Ishikawa (cell line): ENCODE results near the gene KLHDC8B.

ENCODE experiments used
- CEBPB ChIP-seq: IDR thresholded peaks from 2 replicates; pipeline ENCODE4 v1.6.1; 2012
- CREB1 ChIP-seq: IDR thresholded peaks from 2 replicates; pipeline ENCODE4 v1.6.1; 2012; ENCODE audit warnings: low read depth
- EGR1 ChIP-seq: IDR thresholded peaks from 2 replicates; pipeline ENCODE4 v1.6.1; 2012
- EP300 ChIP-seq: IDR thresholded peaks from 2 replicates; pipeline ENCODE4 v1.6.1; 2012; ENCODE audit warnings: borderline replicate concordance
- FOXM1 ChIP-seq: IDR thresholded peaks from 2 replicates; pipeline ENCODE4 v1.6.1; 2012; ENCODE audit warnings: low read depth, borderline replicate concordance
- MAX ChIP-seq: IDR thresholded peaks from 2 replicates; pipeline ENCODE4 v1.6.1; 2012
- NFIC ChIP-seq: IDR thresholded peaks from 2 replicates; pipeline ENCODE4 v1.6.1; 2012
- RAD21 ChIP-seq: IDR thresholded peaks from 2 replicates; pipeline ENCODE4 v1.6.1; 2012; ENCODE audit warnings: low read depth
- REST ChIP-seq: IDR thresholded peaks from 2 replicates; pipeline ENCODE4 v1.6.1; 2012; ENCODE audit warnings: low read depth, mild to moderate bottlenecking
- TAF1 ChIP-seq: IDR thresholded peaks from 2 replicates; pipeline ENCODE4 v1.6.1; 2012; ENCODE audit warnings: low read depth, mild to moderate bottlenecking
- TCF12 ChIP-seq: IDR thresholded peaks from 2 replicates; pipeline ENCODE4 v1.6.1; 2012; ENCODE audit warnings: low read depth
- TEAD4 ChIP-seq: IDR thresholded peaks from 2 replicates; pipeline ENCODE4 v1.6.1; 2012
- USF1 ChIP-seq: IDR thresholded peaks from 2 replicates; pipeline ENCODE4 v1.6.1; 2012
- YY1 ChIP-seq: IDR thresholded peaks from 2 replicates; pipeline ENCODE4 v1.6.1; 2012; ENCODE audit warnings: low read depth
- ZBTB7A ChIP-seq: IDR thresholded peaks from 2 replicates; pipeline ENCODE4 v1.6.1; 2012; ENCODE audit warnings: low read depth

Gene KLHDC8B

GRCh38 chr3:49123687-49124086 is 47.7 kb upstream of the KLHDC8B start:
- no peak for TF ChIP-seq EGR1
- TF ChIP-seq FOXM1 = no peak
- no peak for TF ChIP-seq TAF1
- no peak for TF ChIP-seq CEBPB
- no peak for TF ChIP-seq CREB1
- no peak for TF ChIP-seq YY1
- no peak for TF ChIP-seq USF1
- TF ChIP-seq MAX = no peak
- TF ChIP-seq REST = no peak

- TF ChIP-seq REST (no peak), NFIC (no peak), FOXM1 (no peak), TAF1 (no peak), CEBPB (no peak), TCF12 (no peak), TEAD4 (no peak), YY1 (no peak), EP300 (no peak), RAD21 (no peak), MAX (no peak), USF1 (no peak), ZBTB7A (no peak), CREB1 (no peak), EGR1 (no peak)
These were observed 47.2 kb upstream of the KLHDC8B start for GRCh38 chr3:49124203-49124602.

GRCh38 chr3:49124991-49125670 is 46.3 kb upstream of the KLHDC8B start:
- TF ChIP-seq TCF12 = no peak
- no peak for TF ChIP-seq FOXM1
- no peak for TF ChIP-seq MAX
- TF ChIP-seq USF1 = no peak
- no peak for TF ChIP-seq YY1
- no peak for TF ChIP-seq TAF1
- no peak for TF ChIP-seq NFIC
- no peak for TF ChIP-seq EP300
- no peak for TF ChIP-seq ZBTB7A
- TF ChIP-seq REST = no peak
- TF ChIP-seq EGR1 = no peak
- TF ChIP-seq TEAD4 = no peak
- no peak for TF ChIP-seq CREB1
- no peak for TF ChIP-seq CEBPB
- no peak for TF ChIP-seq RAD21

- TF ChIP-seq CEBPB = no peak
- no peak for TF ChIP-seq FOXM1
- no peak for TF ChIP-seq USF1
- no peak for TF ChIP-seq EP300
- no peak for TF ChIP-seq TAF1
- TF ChIP-seq EGR1 = no peak
- TF ChIP-seq CREB1 = no peak
- TF ChIP-seq REST = no peak
- no peak for TF ChIP-seq MAX
- TF ChIP-seq YY1 = no peak
- TF ChIP-seq ZBTB7A = no peak
These were observed 40.4 kb upstream of the KLHDC8B start for GRCh38 chr3:49131040-49131439.
